Measurements from ENCODE around the gene CDC45.

GRCh38 chr22:19549428-19549827 lies 69.7 kb downstream of the CDC45 start:
- no peak for TF ChIP-seq CTCF (IDR thresholded peaks at IDR 0.05; ENCODE audit: low read depth, low read length, poor library complexity, severe bottlenecking)
- no peak for TF ChIP-seq EZH2phosphoT487 (IDR thresholded peaks at IDR 0.05; ENCODE audit: borderline replicate concordance, low read length)
